Endothelial cell of umbilical vein (primary cell): ENCODE measurements around the gene CYREN. TPM values are rescaled to one million over a fixed set of nuclear protein-coding genes. Genes with fewer than 3 reads are reported as not detected.
"Not testable (repeated sequence)": the region's sequence is repeated elsewhere in the genome, so short reads cannot be mapped to it uniquely, and the experiment has no call there.

Source experiments
- BruUV-seq: library from RNA; stranded (reverse); fragments of 400-500 nt; replicated peaks from 2 replicates; lab custom pipeline; 2021; lab: Mats Ljungman, UMichigan
- CTCF ChIA-PET: fragments of 300-600, 350-600 bp; sonication (Branson Sonifier 250); formaldehyde crosslinking; loops from one replicate; lab custom pipeline; 2021; ENCODE audit warnings: antibody characterized with exemption, inconsistent platforms; lab: Charles Lee
- POLR2A ChIA-PET: fragments of 300-600, 350-600 bp; sonication (Branson Sonifier 250); formaldehyde crosslinking; loops from one replicate; lab custom pipeline; 2021; ENCODE audit warnings: antibody characterized with exemption, inconsistent platforms; lab: Charles Lee
- DNase-seq: peaks from one replicate; pipeline ENCODE4 v3.0.0-alpha.2; 2011; ENCODE audit warnings: low read depth, low spot score
- FAIRE-seq: peaks from 2 replicates; lab custom pipeline; 2011; peaks lifted over from hg19 to GRCh38; lab: Jason Lieb, UNC
- H2AFZ ChIP-seq: 2 replicates; pipeline ENCODE4 v1.6.0; 2012; ENCODE audit warnings: low read depth, low read length, control low read depth, inconsistent platforms
- H3K27ac ChIP-seq: 2 replicates; pipeline ENCODE4 v1.5.1; 2011; ENCODE audit warnings: low read depth, mild to moderate bottlenecking, control low read depth, low read length, moderate library complexity; ENCODE audit not compliant: insufficient read depth
- H3K27me3 ChIP-seq, 2 experiments: 2 replicates each; pipeline versions ENCODE4 v1.6.0 to v1.6.1; 2011; ENCODE audit warnings: low read length in 2 of 2, mixed read lengths in 1 of 2; ENCODE audit not compliant: control insufficient read depth in 2 of 2, insufficient read depth in 2 of 2
- H3K36me3 ChIP-seq, 2 experiments: 2 replicates in 1 of 2; 3 replicates in 1 of 2; pipeline ENCODE4 v1.5.1; 2011; ENCODE audit warnings: low read length in 2 of 2, mild to moderate bottlenecking in 1 of 2, moderate library complexity in 1 of 2; ENCODE audit not compliant: control insufficient read depth in 2 of 2, insufficient read depth in 2 of 2; ENCODE audit errors: extremely low read depth in 1 of 2
- H3K4me1 ChIP-seq: 3 replicates; pipeline ENCODE4 v1.5.1; 2011; ENCODE audit warnings: mild to moderate bottlenecking, low read length; ENCODE audit not compliant: control insufficient read depth, insufficient read depth; ENCODE audit errors: extremely low read depth
- H3K4me2 ChIP-seq: 2 replicates; pipeline ENCODE4 v1.6.1; 2011; ENCODE audit warnings: low read length, control low read depth, mixed read lengths; ENCODE audit not compliant: insufficient read depth
- H3K4me3 ChIP-seq, 3 experiments: fragments of 200-600 bp in 1 of 3; sonication (generic), shearing (Covaris generic) in 1 of 3; replicated peaks in 1 of 3; 2 replicates each; pipeline ENCODE4 v1.5.1; 2011 to 2016; ENCODE audit warnings: control low read depth in 3 of 3, low read length in 3 of 3, mild to moderate bottlenecking in 2 of 3, inconsistent platforms in 1 of 3, low read depth in 1 of 3, moderate library complexity in 1 of 3; ENCODE audit not compliant: insufficient read depth in 1 of 3
- H3K79me2 ChIP-seq: 2 replicates; pipeline ENCODE4 v1.6.0; 2012; ENCODE audit warnings: low read length, inconsistent platforms; ENCODE audit not compliant: control insufficient read depth, insufficient read depth
- H3K9ac ChIP-seq: replicated peaks from 2 replicates; pipeline ENCODE3; 2011; ENCODE audit warnings: low read length, control low read depth; ENCODE audit not compliant: insufficient read depth; ENCODE audit errors: extremely low read depth
- H3K9me1 ChIP-seq: replicated peaks from 3 replicates; pipeline ENCODE4 v1.6.0; 2011; ENCODE audit warnings: mild to moderate bottlenecking, low read length; ENCODE audit not compliant: control insufficient read depth, insufficient read depth; ENCODE audit errors: extremely low read depth
- H3K9me3 ChIP-seq: replicated peaks from 2 replicates; pipeline ENCODE4 v1.5.1; 2012; ENCODE audit warnings: low read length, inconsistent platforms; ENCODE audit not compliant: control insufficient read depth, insufficient read depth
- H4K20me1 ChIP-seq: replicated peaks from 2 replicates; pipeline ENCODE3; 2011; ENCODE audit warnings: mild to moderate bottlenecking, low read length; ENCODE audit not compliant: control insufficient read depth, insufficient read depth; ENCODE audit errors: extremely low read depth
- dilution Hi-C: fragments of 300-500 bp; cut with MboI; formaldehyde crosslinking; loops from one replicate; pipeline ENCODE4 v1.15.0; 2019; ENCODE audit warnings: low sequenced_read_pairs; ENCODE audit not compliant: extremely low pct_ligation_motif_present
- intact Hi-C: fragments of 100-400 bp; cut with micrococcal nuclease; formaldehyde crosslinking; loops from one replicate; pipeline ENCODE4 v1.10.0; 2022
- polyA plus RNA-seq, 4 experiments: library from polyadenylated mRNA; depleted of rRNA in 3 of 4; stranded (reverse) in 3 of 4; unstranded in 1 of 4; fragments of >200 nt; gene quantifications; 2 replicates each; pipeline versions ENCODE4 v1.2.1 to v1.2.3, GENCODE V29; 2011 to 2012; ENCODE audit warnings: missing spikeins in 1 of 4
- total RNA-seq: library from RNA; stranded (reverse); gene quantifications from 2 replicates; pipeline ENCODE4 v1.2.3, GENCODE V29; 2021

The CYREN gene
- total and polyA plus RNA-seq, 2 donors (not counting 3 experiments of a cell fraction or from before 2014, with no cell fraction given), result 19.1 to 30.8 TPM

GRCh38 chr7:135171581-135172291 is 1.2 kb upstream of the CYREN start:
- H3K9me1 ChIP-seq, H3K9me3 ChIP-seq, H3K4me2 ChIP-seq, H3K27ac ChIP-seq, H4K20me1 ChIP-seq, H3K27me3 ChIP-seq, H3K4me3 ChIP-seq, H3K9ac ChIP-seq, H3K36me3 ChIP-seq, FAIRE-seq, dilution Hi-C loops, POLR2A ChIA-PET, BruUV-seq, H3K79me2 ChIP-seq: not testable (repeated sequence)
- peak; percentile 17 for DNase-seq
- peak overlapping the region; percentile 23 for H2AFZ ChIP-seq
- CTCF ChIA-PET, result interaction anchor here (1.0 to 3.8 kb wide), 8 partner anchors 24 to 485 kb away, joined by 4 to 45 read pairs (median 8); partner anchors contain the start of genes AGBL3, TMEM140 and WDR91
- intact Hi-C loops, result loop anchor here (2.0 to 5.0 kb wide), 5 partner anchors 23 to 559 kb away; partner anchors contain the start of gene TMEM140
- peaks cover 16% of the 10 kb centered on the region for H3K4me1 ChIP-seq

- Histone ChIP-seq H3K4me3 (peak overlapping the region in 2 of 3 experiments; percentile 62 to 66), H3K4me2 (peak overlapping the region; percentile 50), H3K27ac (peak overlapping the region; percentile 63), H3K9ac (peak overlapping the region; percentile 74), H3K4me1 (peaks cover 22% of the 10 kb centered on the region), H2AFZ (peak overlapping the region; percentile 67)
- H4K20me1 ChIP-seq, H3K79me2 ChIP-seq, H3K27me3 ChIP-seq, H3K9me1 ChIP-seq, FAIRE-seq, H3K36me3 ChIP-seq, dilution Hi-C loops, H3K9me3 ChIP-seq, DNase-seq: not testable (repeated sequence)
- intact Hi-C loops, result loop anchor here (1.0 to 5.0 kb wide), 7 partner anchors 22 to 559 kb away; partner anchors contain the start of genes AGBL3, TMEM140 and WDR91
- BruUV-seq, result TSS peak; percentile 34
- POLR2A ChIA-PET, result interaction anchor here (1.1 to 1.5 kb wide), 2 partner anchors 10 to 23 kb away, joined by 3 to 4 read pairs; partner anchors contain the start of gene TMEM140
- CTCF ChIA-PET, result interaction anchor here (1.0 to 3.8 kb wide), 18 partner anchors 10 to 541 kb away, joined by 3 to 45 read pairs (median 4); partner anchors contain the start of genes AGBL3, TMEM140 and WDR91
Measured at GRCh38 chr7:135170998-135171481, 533 bp upstream of the CYREN start.
